Measurements from ENCODE around the gene MAG. TPM values are rescaled to one million over a fixed set of nuclear protein-coding genes. Genes with fewer than 3 reads are reported as not detected.

Gene MAG
- total and polyA plus RNA-seq, 2 of the 13 experiments (the other 11 are each of a cell fraction or from before 2014, with no cell fraction given) = 0.20 to 1.3 TPM

GRCh38 chr19:35293363-35293739, 1.4 kb downstream of the MAG start:
- in situ Hi-C loops (cut with HindIII; ENCODE audit: extremely low pct_ligation_motif_present, low pct_unique_long_range_greater_than_20kb) (no loop called here), intact Hi-C loops (cut with micrococcal nuclease; ENCODE audit: unreplicated experiment) (no loop called here)
- Histone ChIP-seq H3K9me3 (ENCODE audit: low read length) (no peaks in the 10 kb centered on the region), H3K79me2 (ENCODE audit: insufficient read depth, low read length) (no peaks in the 10 kb centered on the region), H3K4me3 (replicated peaks in 1 of 3; ENCODE audit: insufficient read depth in 1 of 3, low read depth in 2 of 3, low read length in 3 of 3) (no peak overlapping the region), H3K36me3 (replicated peaks in 1 of 2; ENCODE audit: control insufficient read depth in 1 of 2, insufficient read depth in 2 of 2, low read length in 2 of 2) (no peaks in the 10 kb centered on the region), H3K27ac (ENCODE audit: extremely low read length, insufficient read depth, low read length) (no peak overlapping the region), H3K9ac (ENCODE audit: insufficient read depth, low read depth, low read length) (no peak overlapping the region), H4K20me1 (ENCODE audit: insufficient read depth, low read length) (no peaks in the 10 kb centered on the region), H2AFZ (ENCODE audit: low read length) (no peak overlapping the region), H3K27me3 (ENCODE audit: control insufficient read depth in 1 of 2, insufficient read depth in 2 of 2, low read length in 2 of 2) (peaks cover 6 to 46% of the 10 kb centered on the region in 2 experiments), H3K4me2 (ENCODE audit: low read depth, low read length) (no peak overlapping the region), H3K4me1 (ENCODE audit: insufficient read depth, low read length) (peaks cover 71% of the 10 kb centered on the region)
- ATAC-seq = no peak
- FAIRE-seq = no peak
- ChIA-PET POLR2A (no interaction called here), CTCF (ENCODE audit: low intra/inter-chr PET ratio, low total read pairs) (no interaction called here)
- WGBS (ENCODE audit: low lambda C conversion rate) = 2% methylated on average over 5 of the region's 7 CpGs
- no TSS peak for BruUV-seq (replicated peaks)
- DNase-seq (ENCODE audit: low spot score) = no peak
- no peak for TF ChIP-seq RBFOX2 (IDR thresholded peaks at IDR 0.05; ENCODE audit: low read depth, low read length)
- TF ChIP-seq THYN1 (CRISPR knock-in tag; IDR thresholded peaks at IDR 0.05; ENCODE audit: borderline replicate concordance, low read depth) = no peak
- no peak for TF ChIP-seq ZNF331 (CRISPR knock-in tag; IDR thresholded peaks at IDR 0.05)
- no peak for TF ChIP-seq ZFY (CRISPR knock-in tag; IDR thresholded peaks at IDR 0.05)
- TF ChIP-seq PAWR (CRISPR knock-in tag; IDR thresholded peaks at IDR 0.05; ENCODE audit: borderline replicate concordance) = no peak
- no peak for TF ChIP-seq ZNF180 (CRISPR knock-in tag; IDR thresholded peaks at IDR 0.05; ENCODE audit: borderline replicate concordance, low read depth)

DNA sequence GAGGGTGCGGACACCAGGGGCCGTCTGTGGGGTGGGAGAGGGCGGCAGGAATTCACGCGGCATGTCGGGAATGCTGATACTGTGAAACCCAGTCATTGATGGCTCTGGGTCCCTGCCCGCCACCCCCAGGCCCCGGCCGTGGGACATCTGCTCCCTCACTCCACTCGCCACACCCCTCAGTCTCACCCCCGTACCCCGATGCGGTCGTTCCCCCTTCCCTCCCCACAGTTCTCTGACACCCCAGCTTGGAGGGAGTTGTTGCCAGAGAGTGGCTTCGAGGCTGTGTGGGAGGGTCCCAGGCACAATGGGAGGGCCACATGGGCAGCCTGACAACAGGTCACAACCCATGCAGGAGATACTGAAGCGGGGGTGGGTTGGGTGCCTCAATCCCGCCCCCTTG, 1.8 kb downstream of the MAG start:
- intact Hi-C loops (cut with micrococcal nuclease; ENCODE audit: unreplicated experiment) = no loop called here
- DNase-seq (ENCODE audit: low spot score) = no peak
- Histone ChIP-seq H3K36me3 (replicated peaks in 1 of 2; ENCODE audit: control insufficient read depth in 1 of 2, insufficient read depth in 2 of 2, low read length in 2 of 2) (no peaks in the 10 kb centered on the region), H3K27me3 (ENCODE audit: control insufficient read depth in 1 of 2, insufficient read depth in 2 of 2, low read length in 2 of 2) (peaks cover 6 to 46% of the 10 kb centered on the region in 2 experiments), H3K27ac (ENCODE audit: extremely low read length, insufficient read depth, low read length) (no peak overlapping the region), H3K9ac (ENCODE audit: insufficient read depth, low read depth, low read length) (no peak overlapping the region), H2AFZ (ENCODE audit: low read length) (no peak overlapping the region), H3K9me3 (ENCODE audit: low read length) (no peaks in the 10 kb centered on the region), H3K4me3 (replicated peaks in 1 of 3; ENCODE audit: insufficient read depth in 1 of 3, low read depth in 2 of 3, low read length in 3 of 3) (no peak overlapping the region), H4K20me1 (ENCODE audit: insufficient read depth, low read length) (no peaks in the 10 kb centered on the region), H3K4me1 (ENCODE audit: insufficient read depth, low read length) (peaks cover 66% of the 10 kb centered on the region), H3K79me2 (ENCODE audit: insufficient read depth, low read length) (no peaks in the 10 kb centered on the region), H3K4me2 (ENCODE audit: low read depth, low read length) (no peak overlapping the region)
- 12% methylated on average over 8 of the region's 17 CpGs for WGBS (ENCODE audit: low lambda C conversion rate)
- in situ Hi-C loops (cut with HindIII; ENCODE audit: extremely low pct_ligation_motif_present, low pct_unique_long_range_greater_than_20kb) = no loop called here
- ChIA-PET CTCF (ENCODE audit: low intra/inter-chr PET ratio, low total read pairs) (no interaction called here), POLR2A (no interaction called here)
- no peak for ATAC-seq
- BruUV-seq (replicated peaks) = no TSS peak
- FAIRE-seq = no peak
- TF ChIP-seq ZNF335 (CRISPR knock-in tag; IDR thresholded peaks at IDR 0.05) (no peak), HNRNPUL1 (IDR thresholded peaks at IDR 0.05; ENCODE audit: low read depth, low read length) (no peak), GPBP1L1 (CRISPR knock-in tag; IDR thresholded peaks at IDR 0.05) (no peak), ZNF775 (CRISPR knock-in tag; IDR thresholded peaks at IDR 0.05; ENCODE audit: borderline replicate concordance) (no peak), NR1H2 (CRISPR knock-in tag; IDR thresholded peaks at IDR 0.05; ENCODE audit: borderline replicate concordance, low read depth) (no peak), ZNF430 (CRISPR knock-in tag; IDR thresholded peaks at IDR 0.05) (no peak), SPEN (CRISPR knock-in tag; IDR thresholded peaks at IDR 0.05; ENCODE audit: low read depth) (no peak), NBN (conservative IDR thresholded peaks at IDR 0.05) (no peak), ZNF841 (CRISPR knock-in tag; IDR thresholded peaks at IDR 0.05; ENCODE audit: borderline replicate concordance) (no peak), MEF2D (CRISPR knock-in tag; IDR thresholded peaks at IDR 0.05) (no peak), NFE2L1 (CRISPR knock-in tag; IDR thresholded peaks at IDR 0.05; ENCODE audit: borderline replicate concordance) (no peak), NRL (CRISPR knock-in tag; IDR thresholded peaks at IDR 0.05; ENCODE audit: borderline replicate concordance) (no peak), REXO4 (CRISPR knock-in tag; IDR thresholded peaks at IDR 0.05; ENCODE audit: borderline replicate concordance) (no peak), TCF7 (IDR thresholded peaks at IDR 0.05; ENCODE audit: low read depth) (no peak), FOXK2 (IDR thresholded peaks at IDR 0.05) (no peak), RCOR2 (CRISPR knock-in tag; IDR thresholded peaks at IDR 0.05) (no peak), ZNF232 (CRISPR knock-in tag; IDR thresholded peaks at IDR 0.05; ENCODE audit: borderline replicate concordance) (no peak)
